HG02588 (cell line): ENCODE data around the gene TATDN2.
"Not testable (repeated sequence)": the region's sequence is repeated elsewhere in the genome, so short reads cannot be mapped to it uniquely, and the experiment has no call there.

Source experiments
- ATAC-seq: cut with Tn5 transposase; IDR thresholded peaks from one replicate; pipeline ENCODE4 v1.9.1; 2021; ENCODE audit warnings: mild to moderate bottlenecking, moderate library complexity; ENCODE audit not compliant: unreplicated experiment

TATDN2 gene

GRCh38 chr3:10288575-10288960 lies 40.3 kb downstream of the TATDN2 start:
- ATAC-seq = no peak

- no peak for ATAC-seq
These were observed 40.8 kb downstream of the TATDN2 start for GRCh38 chr3:10289077-10289476.

DNA sequence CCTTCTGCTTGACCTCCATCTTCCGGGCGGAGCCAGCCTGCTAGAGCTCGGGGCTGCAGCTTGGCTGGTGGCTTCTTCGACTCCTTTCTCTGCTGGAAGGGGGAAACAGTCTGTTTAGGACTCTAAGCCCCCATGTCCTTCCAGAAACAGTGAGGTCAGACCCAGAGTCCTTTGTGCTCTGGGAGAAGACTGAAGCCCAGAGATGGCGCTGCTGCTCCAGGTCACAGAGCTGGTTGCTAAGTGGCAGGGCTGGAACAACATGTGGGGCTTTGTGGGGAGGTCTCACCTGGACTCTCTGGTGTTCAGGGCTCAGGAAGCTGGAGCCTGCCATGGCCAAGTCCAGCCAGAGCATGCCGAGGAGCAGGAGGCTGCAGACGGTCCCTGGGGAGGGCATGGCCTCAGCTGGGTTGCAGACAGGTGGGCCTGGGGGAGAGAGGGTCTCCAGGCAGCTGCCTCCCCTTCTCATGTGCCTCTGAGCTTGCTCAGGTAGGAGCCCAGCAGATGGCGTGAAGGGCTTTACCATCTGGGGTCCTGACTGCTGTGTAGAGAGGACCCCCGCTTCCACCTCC lies 41.6 kb downstream of the TATDN2 start:
- no peak for ATAC-seq

GRCh38 chr3:10290481-10291176 lies 42.4 kb downstream of the TATDN2 start:
- ATAC-seq = no peak

DNA sequence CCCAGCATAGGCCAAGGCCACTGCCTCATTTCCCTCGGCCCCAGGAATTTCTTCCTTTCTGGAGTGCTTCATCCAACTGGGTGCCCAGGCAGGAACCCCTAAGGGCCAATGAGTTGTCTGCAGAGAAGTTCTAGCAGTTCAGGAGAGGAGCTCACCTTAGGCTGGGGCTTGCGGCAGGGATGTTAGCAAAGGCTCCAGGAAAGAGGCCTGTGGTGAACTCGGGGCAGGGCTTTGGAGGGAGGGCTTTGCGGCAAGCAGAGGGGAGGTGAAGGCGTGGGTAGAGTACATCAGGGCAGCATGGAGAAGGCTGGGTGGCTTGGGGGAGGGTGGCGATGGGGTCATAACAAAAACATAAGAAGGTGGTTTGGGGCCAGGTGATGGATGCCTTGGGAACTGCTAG lies 43.4 kb downstream of the TATDN2 start:
- ATAC-seq = no peak

- peak; percentile 79 for ATAC-seq
These were observed 44.5 kb downstream of the TATDN2 start, which contains the start of gene GHRL for GRCh38 chr3:10292505-10293419. Gene GHRL (minus strand): TSS chr3:10292947. CDS start chr3:10290180, 2,767 bp downstream.

- ATAC-seq = no peak
These were observed 45.8 kb downstream of the TATDN2 start for GRCh38 chr3:10294030-10294586.

GRCh38 chr3:10298064-10298463 lies 49.8 kb downstream of the TATDN2 start:
- ATAC-seq = not testable (repeated sequence)

DNA sequence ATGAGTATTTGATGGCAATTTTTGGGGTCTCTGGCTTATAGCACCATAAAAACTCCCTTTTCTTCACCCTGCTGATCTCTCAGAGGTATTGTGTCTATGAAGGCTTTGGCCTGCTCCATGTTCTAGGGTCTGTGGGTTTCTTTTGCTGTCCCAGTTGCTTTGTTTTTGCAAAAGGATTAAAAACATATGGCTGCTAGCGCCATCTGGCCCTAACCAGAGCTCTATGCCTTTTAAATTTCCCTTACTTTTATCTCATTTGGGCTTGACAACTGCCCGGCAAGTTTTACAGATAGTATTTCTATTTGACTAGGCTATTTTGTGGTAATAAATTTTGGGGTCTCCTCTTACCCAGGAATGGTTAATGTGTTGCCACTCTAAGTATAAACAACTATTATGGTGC lies 50.9 kb downstream of the TATDN2 start:
- no peak for ATAC-seq

DNA sequence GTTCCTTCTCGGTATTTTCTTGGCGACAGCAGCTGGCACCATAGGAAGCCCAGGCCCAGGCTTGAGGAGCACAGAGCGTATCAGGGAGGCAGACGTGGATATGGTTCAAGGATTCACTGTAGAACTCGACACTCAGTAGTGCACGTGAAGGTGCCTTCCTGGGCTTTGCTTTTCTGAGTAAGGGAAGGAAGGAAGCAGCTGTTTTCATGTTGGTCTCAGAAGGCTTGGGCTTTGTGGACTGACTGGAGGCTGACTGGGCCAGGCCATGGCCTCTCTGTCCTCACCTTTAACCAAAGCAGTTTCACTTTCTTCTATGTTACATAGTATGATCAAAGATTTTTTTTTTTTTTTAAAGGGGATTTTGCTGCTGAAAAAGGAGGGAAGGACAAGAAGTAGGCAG lies 51.4 kb downstream of the TATDN2 start:
- no peak for ATAC-seq

GRCh38 chr3:10300087-10300486 lies 51.8 kb downstream of the TATDN2 start:
- ATAC-seq = no peak

GRCh38 chr3:10303105-10303504 lies 54.8 kb downstream of the TATDN2 start:
- no peak for ATAC-seq

- no peak for ATAC-seq
These were observed 55.5 kb downstream of the TATDN2 start for GRCh38 chr3:10303785-10304184.

DNA sequence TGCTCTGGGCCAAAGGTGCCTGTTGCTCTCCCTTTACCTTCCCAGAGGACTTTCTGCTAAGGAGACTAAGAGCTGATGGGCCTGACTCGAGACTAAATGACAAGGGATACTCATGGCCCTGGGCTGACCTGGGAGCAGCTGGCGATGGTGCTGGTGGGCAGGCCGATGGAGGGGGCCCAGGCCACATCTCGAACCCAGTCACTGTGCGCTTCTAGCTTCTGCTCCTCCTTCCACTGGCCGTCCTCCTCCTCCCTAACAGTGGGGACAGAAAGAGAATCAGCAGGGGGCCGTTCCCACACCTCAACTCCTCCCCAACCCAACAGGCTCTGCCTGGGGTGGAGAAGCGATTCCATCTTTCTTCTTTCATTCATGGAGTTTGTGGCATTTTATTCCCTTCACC lies 56.6 kb downstream of the TATDN2 start:
- no peak for ATAC-seq

GRCh38 chr3:10305331-10305902 lies 57.2 kb downstream of the TATDN2 start:
- no peak for ATAC-seq

GRCh38 chr3:10306156-10306555 lies 57.9 kb downstream of the TATDN2 start:
- no peak for ATAC-seq

DNA sequence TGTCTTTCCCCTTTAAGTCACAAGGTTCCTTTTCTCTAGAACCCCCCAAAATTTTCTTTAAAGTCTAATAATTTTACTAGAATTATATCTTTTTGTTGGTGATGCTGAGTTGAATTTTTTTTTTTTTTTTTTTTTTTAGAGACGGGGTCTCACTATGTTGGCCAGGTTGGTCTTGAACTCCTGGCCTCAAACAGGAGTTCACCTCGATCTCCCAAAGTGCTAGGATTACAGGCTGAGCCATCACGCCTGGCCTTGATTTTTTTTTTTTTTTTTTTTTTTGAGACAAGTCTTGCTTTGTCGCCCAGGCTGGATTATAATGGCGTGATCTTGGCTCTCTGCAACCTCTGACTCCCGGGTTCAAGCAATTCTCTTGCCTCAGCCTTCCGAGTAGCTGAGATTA lies 60.4 kb downstream of the TATDN2 start:
- no peak for ATAC-seq

DNA sequence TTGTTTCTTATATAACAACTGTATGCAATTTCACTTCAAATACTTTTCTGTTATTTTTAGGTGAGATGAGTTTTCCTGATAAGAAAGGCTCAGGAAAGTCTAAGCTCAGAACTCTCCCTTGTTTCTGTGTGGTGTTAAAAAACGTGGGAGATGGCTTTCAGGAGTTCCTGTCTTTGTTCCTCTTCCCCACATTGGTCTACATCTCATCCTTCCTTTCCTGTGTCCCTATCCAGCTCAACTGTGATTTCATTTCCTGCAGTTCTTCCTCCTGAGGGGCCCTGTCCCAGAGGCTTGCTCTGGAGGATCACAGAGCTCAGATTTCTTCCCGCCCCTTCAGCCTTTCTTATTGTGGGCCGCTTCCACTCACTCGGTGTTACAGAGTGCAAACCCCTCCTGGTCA lies 61.5 kb downstream of the TATDN2 start:
- no peak for ATAC-seq

DNA sequence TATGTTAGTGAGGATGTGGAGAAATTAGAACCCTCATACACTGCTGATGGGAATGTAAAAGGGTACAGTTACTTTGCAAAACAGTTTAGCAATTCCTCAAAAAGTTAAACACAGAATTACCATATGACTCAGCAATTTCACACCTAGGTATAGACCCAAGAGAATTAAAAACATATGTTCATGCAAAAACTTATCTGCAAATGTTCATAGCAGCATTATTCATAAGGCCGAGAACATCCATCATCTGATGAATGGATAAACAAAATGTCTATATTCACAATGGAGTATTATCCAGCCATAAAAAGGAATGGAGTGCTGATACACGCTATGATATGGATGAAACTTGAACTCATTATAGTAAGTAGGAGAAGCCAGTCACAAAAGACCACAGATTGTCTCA lies 62.3 kb downstream of the TATDN2 start:
- no peak for ATAC-seq

- ATAC-seq = no peak
These were observed 63.5 kb downstream of the TATDN2 start for GRCh38 chr3:10311710-10312109.

DNA sequence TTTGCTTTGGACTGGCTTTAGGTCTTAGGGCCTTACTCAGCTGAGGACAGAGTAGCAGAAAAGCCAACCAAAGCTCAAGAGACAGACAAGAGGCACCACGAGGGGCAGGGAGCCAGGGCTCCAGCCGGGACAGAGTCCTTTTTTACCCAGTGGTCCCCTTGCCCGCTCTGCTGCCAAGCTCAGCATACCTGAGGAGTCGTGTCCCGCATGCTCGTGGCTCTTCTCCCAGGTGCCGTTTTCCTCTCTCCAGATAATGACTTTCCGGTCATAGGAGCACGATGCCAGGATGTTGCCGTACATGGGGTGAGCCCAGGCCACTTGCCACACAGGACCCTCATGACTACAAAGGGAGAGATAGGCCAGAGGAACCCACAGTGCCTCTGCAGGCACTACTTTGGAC lies 64.1 kb downstream of the TATDN2 start:
- ATAC-seq = no peak
